Neural progenitor cell (in vitro differentiated cells): Measurements from ENCODE around the gene SQOR. TPM values are rescaled to one million over a fixed set of nuclear protein-coding genes. Genes with fewer than 3 reads are reported as not detected.

Experiments
- DNase-seq: peaks from one replicate; pipeline ENCODE4 v3.0.0-alpha.2; 2016; ENCODE audit warnings: low spot score
- H2AFZ ChIP-seq: fragments of 200-600 bp; sonication (generic); replicated peaks from 2 replicates; pipeline ENCODE4 v1.6.1; 2016; ENCODE audit warnings: antibody characterized with exemption
- H3F3A ChIP-seq: fragments of 200-600 bp; sonication (generic); 2 replicates; pipeline ENCODE4 v1.6.1; 2016; ENCODE audit warnings: antibody characterized with exemption, low read depth
- H3K27ac ChIP-seq: fragments of 200-600 bp; sonication (generic); 2 replicates; pipeline ENCODE4 v1.5.1; 2016; ENCODE audit warnings: mild to moderate bottlenecking
- H3K27me3 ChIP-seq: fragments of 200-600 bp; sonication (generic); 2 replicates; pipeline ENCODE4 v1.6.1; 2016; ENCODE audit warnings: mild to moderate bottlenecking, moderate library complexity
- H3K36me3 ChIP-seq: fragments of 200-600 bp; sonication (generic); 2 replicates; pipeline ENCODE4 v1.5.1; 2016
- H3K4me1 ChIP-seq: fragments of 200-600 bp; sonication (generic); 2 replicates; pipeline ENCODE4 v1.6.1; 2016; ENCODE audit warnings: mixed run types
- H3K4me2 ChIP-seq: fragments of 200-600 bp; sonication (generic); 2 replicates; pipeline ENCODE4 v1.6.1; 2016
- H3K4me3 ChIP-seq: fragments of 200-600 bp; sonication (generic); 2 replicates; pipeline ENCODE4 v1.5.1; 2016
- H3K79me2 ChIP-seq: fragments of 200-600 bp; sonication (generic); 2 replicates; pipeline ENCODE4 v1.6.1; 2016; ENCODE audit warnings: low read depth
- H3K9ac ChIP-seq: fragments of 200-600 bp; sonication (generic); 2 replicates; pipeline ENCODE4 v1.6.1; 2016
- H3K9me3 ChIP-seq: fragments of 200-600 bp; sonication (generic); 2 replicates; pipeline ENCODE4 v1.5.1; 2016; ENCODE audit warnings: low read depth
- H4K20me1 ChIP-seq: fragments of 200-600 bp; sonication (generic); 2 replicates; pipeline ENCODE4 v1.6.1; 2016; ENCODE audit warnings: low read depth
- H3K27ac Mint-ChIP-seq: 3 replicates; pipeline ENCODE4 v1.8.0; 2021; ENCODE audit warnings: mixed read lengths
- H3K27me3 Mint-ChIP-seq: 2 replicates; pipeline ENCODE4 v1.8.0; 2022; ENCODE audit warnings: low read depth, mild to moderate bottlenecking, inconsistent platforms, moderate library complexity, mixed read lengths; ENCODE audit not compliant: insufficient read depth
- H3K36me3 Mint-ChIP-seq: 3 replicates; pipeline ENCODE4 v1.8.0; 2021; ENCODE audit warnings: mixed read lengths
- H3K4me1 Mint-ChIP-seq: 3 replicates; pipeline ENCODE4 v1.8.0; 2021; ENCODE audit warnings: mixed read lengths
- H3K4me3 Mint-ChIP-seq: 3 replicates; pipeline ENCODE4 v1.8.0; 2021; ENCODE audit warnings: mild to moderate bottlenecking, moderate library complexity, mixed read lengths
- H3K9me3 Mint-ChIP-seq: 3 replicates; pipeline ENCODE4 v1.8.0; 2020; ENCODE audit warnings: mixed read lengths
- EZH2 ChIP-seq: fragments of 200-600 bp; sonication (generic); IDR thresholded peaks from 2 replicates; pipeline ENCODE4 v1.6.1; 2017; ENCODE audit warnings: antibody characterized with exemption, mild to moderate bottlenecking, moderate library complexity
- EZH2phosphoT487 ChIP-seq: fragments of 200-600 bp; sonication (generic); IDR thresholded peaks from 2 replicates; pipeline ENCODE4 v1.6.1; 2017; ENCODE audit warnings: antibody characterized with exemption
- total RNA-seq: library from RNA; depleted of rRNA; stranded (reverse); fragments of >200 nt; gene quantifications from 2 replicates; pipeline ENCODE4 v1.2.3, GENCODE V29; 2015; ENCODE audit warnings: low replicate concordance
- TF ChIP-seq, protein P1 (sequence below): fragments of 200-600 bp; sonication (generic); IDR thresholded peaks from 2 replicates; pipeline ENCODE4 v1.5.1; 2017; ENCODE audit warnings: antibody characterized with exemption, mild to moderate bottlenecking

SQOR gene
- total RNA-seq, 1 donor from 2014 or later, result 0.73 TPM

DNA sequence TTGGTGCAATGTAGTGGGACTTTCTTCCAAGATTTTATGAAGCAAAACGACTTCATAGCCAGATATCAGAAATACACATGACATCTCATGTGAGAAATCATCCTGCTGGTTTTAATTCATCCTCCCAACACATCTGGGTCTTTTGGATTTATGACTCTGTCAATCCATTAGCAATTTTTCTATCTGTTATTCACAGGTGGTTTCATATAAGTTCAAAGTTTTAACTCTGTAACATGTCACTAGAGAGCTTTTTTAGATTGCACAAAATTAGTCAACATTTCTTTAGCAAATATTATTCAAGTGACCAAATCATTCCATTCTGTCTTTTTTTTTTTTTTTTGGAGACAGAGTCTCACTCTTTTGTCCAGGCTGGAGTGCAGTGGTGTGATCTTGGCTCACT lies 30.4 kb downstream of the SQOR start:
- H3K27me3 ChIP-seq, result no peaks in the 10 kb centered on the region
- H3K9me3 ChIP-seq, result no peaks in the 10 kb centered on the region
- Mint-ChIP-seq H3K9me3 (no peaks in the 10 kb centered on the region), H3K27ac (no peak overlapping the region), H3K4me3 (no peak overlapping the region), H3K36me3 (no peaks in the 10 kb centered on the region), H3K27me3 (no peaks in the 10 kb centered on the region), H3K4me1 (peaks cover 14% of the 10 kb centered on the region)
- H3K27ac ChIP-seq, result no peak overlapping the region
- H3K4me1 ChIP-seq, result no peaks in the 10 kb centered on the region
- no peaks in the 10 kb centered on the region for H4K20me1 ChIP-seq
- no peaks in the 10 kb centered on the region for H3K36me3 ChIP-seq
- DNase-seq, result no peak
- H3F3A ChIP-seq, result no peaks in the 10 kb centered on the region
- H2AFZ ChIP-seq, result no peak overlapping the region
- H3K9ac ChIP-seq, result no peak overlapping the region
- H3K4me2 ChIP-seq, result no peak overlapping the region
- H3K4me3 ChIP-seq, result no peak overlapping the region
- H3K79me2 ChIP-seq, result no peaks in the 10 kb centered on the region
- TF ChIP-seq, protein P1, sequence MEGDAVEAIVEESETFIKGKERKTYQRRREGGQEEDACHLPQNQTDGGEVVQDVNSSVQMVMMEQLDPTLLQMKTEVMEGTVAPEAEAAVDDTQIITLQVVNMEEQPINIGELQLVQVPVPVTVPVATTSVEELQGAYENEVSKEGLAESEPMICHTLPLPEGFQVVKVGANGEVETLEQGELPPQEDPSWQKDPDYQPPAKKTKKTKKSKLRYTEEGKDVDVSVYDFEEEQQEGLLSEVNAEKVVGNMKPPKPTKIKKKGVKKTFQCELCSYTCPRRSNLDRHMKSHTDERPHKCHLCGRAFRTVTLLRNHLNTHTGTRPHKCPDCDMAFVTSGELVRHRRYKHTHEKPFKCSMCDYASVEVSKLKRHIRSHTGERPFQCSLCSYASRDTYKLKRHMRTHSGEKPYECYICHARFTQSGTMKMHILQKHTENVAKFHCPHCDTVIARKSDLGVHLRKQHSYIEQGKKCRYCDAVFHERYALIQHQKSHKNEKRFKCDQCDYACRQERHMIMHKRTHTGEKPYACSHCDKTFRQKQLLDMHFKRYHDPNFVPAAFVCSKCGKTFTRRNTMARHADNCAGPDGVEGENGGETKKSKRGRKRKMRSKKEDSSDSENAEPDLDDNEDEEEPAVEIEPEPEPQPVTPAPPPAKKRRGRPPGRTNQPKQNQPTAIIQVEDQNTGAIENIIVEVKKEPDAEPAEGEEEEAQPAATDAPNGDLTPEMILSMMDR, result no peak
- TF ChIP-seq EZH2 (no peak), EZH2phosphoT487 (no peak)

DNA sequence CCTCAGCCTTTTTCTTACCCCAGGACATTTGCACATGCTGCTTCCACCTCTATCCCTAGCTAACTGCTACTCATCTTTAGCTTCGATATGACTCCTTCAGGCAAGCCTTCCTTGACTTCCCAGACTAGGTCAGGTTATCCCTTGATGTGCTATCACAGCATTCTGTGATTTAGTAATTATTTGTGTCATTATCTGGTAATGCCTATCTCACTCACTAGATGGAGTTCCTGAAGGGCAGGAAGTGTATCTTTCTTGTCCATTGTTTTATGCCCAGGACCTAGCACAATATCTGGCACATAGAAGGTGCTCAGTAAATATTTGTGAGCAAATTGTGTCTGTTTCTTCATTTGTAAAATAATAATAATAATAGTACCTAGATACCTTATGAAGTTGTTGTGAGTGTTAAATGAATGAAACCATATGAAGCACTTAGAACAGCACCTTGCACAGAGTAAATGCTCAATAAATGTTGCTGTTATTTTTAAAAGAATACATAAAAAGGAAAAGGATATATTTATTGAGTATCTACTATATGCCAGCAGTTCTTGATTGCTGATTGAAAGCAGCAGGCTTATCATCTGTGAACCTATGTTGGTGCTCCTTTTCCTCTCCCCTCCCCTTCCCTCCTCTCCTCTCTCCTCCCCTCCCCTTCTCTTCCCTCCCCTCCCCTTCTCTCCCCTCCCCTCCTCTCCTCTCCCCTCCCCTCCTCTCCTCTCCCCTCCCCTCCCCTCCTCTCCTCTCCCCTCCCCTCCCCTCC lies 31.5 kb downstream of the SQOR start:
- H3K27ac ChIP-seq, result no peak overlapping the region
- Mint-ChIP-seq H3K4me3 (no peak overlapping the region), H3K9me3 (no peaks in the 10 kb centered on the region), H3K27ac (no peak overlapping the region), H3K27me3 (no peaks in the 10 kb centered on the region), H3K36me3 (no peaks in the 10 kb centered on the region), H3K4me1 (peaks cover 20% of the 10 kb centered on the region)
- no peaks in the 10 kb centered on the region for H3F3A ChIP-seq
- H3K4me2 ChIP-seq, result no peak overlapping the region
- no peak overlapping the region for H3K9ac ChIP-seq
- H3K4me1 ChIP-seq, result no peaks in the 10 kb centered on the region
- H2AFZ ChIP-seq, result no peak overlapping the region
- no peak for DNase-seq
- TF ChIP-seq EZH2phosphoT487 (no peak), EZH2 (no peak)
- TF ChIP-seq, protein P1, result no peak
- no peaks in the 10 kb centered on the region for H3K27me3 ChIP-seq
- no peaks in the 10 kb centered on the region for H3K9me3 ChIP-seq
- no peaks in the 10 kb centered on the region for H3K79me2 ChIP-seq
- H3K36me3 ChIP-seq, result no peaks in the 10 kb centered on the region
- no peak overlapping the region for H3K4me3 ChIP-seq
- H4K20me1 ChIP-seq, result no peaks in the 10 kb centered on the region

DNA sequence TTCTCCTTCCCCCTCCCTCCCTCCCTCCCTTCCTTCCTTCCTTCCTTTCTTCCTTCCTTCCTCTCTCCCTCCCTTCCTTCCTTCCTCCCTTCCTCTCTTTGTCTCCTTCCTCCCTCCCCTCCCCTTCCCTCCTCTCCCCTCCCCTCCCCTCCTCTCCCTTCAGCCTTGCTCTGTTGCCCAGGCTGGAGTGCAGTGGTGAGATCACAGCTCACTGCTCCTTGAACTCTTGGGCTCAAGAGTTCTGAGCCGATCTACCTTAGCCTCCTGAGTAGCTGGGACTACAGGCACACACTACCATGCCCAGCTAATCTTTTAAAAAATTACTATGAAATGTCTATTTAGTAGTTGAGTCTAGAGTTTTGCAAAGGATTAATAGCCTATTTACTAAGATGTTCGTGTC lies 32.2 kb downstream of the SQOR start:
- H3K9ac ChIP-seq, result no peak overlapping the region
- H3F3A ChIP-seq, result no peaks in the 10 kb centered on the region
- no peaks in the 10 kb centered on the region for H4K20me1 ChIP-seq
- no peaks in the 10 kb centered on the region for H3K9me3 ChIP-seq
- TF ChIP-seq, protein P1, result no peak
- TF ChIP-seq EZH2phosphoT487 (no peak), EZH2 (no peak)
- no peaks in the 10 kb centered on the region for H3K4me1 ChIP-seq
- Mint-ChIP-seq H3K36me3 (no peaks in the 10 kb centered on the region), H3K9me3 (no peaks in the 10 kb centered on the region), H3K4me3 (no peak overlapping the region), H3K27ac (no peak overlapping the region), H3K4me1 (peaks cover 20% of the 10 kb centered on the region), H3K27me3 (peaks cover 2% of the 10 kb centered on the region)
- no peak overlapping the region for H2AFZ ChIP-seq
- DNase-seq, result no peak
- H3K4me3 ChIP-seq, result no peak overlapping the region
- no peak overlapping the region for H3K4me2 ChIP-seq
- no peak overlapping the region for H3K27ac ChIP-seq
- H3K79me2 ChIP-seq, result no peaks in the 10 kb centered on the region
- H3K27me3 ChIP-seq, result no peaks in the 10 kb centered on the region
- no peaks in the 10 kb centered on the region for H3K36me3 ChIP-seq
